Sigmoid colon (tissue), 4 donors: Measurements from ENCODE around the gene APCDD1.

Source experiments
- CTCF ChIP-seq, 4 experiments: fragments of 450-650 bp in 3 of 4; fragments of 200-600 bp in 1 of 4; IDR thresholded peaks; one replicate each; pipeline ENCODE4 v1.5.1; 2016 to 2019; ENCODE audit warnings: antibody characterized with exemption in 4 of 4, mild to moderate bottlenecking in 3 of 4, moderate library complexity in 2 of 4
- EP300 ChIP-seq, 4 donors: sonication (generic); formaldehyde crosslinking; IDR thresholded peaks; one replicate each; pipeline ENCODE4 v1.6.1; 2017; ENCODE audit warnings: antibody characterized with exemption in 4 of 4
- POLR2A ChIP-seq, 2 donors: fragments of 450-650 bp; IDR thresholded peaks; one replicate each; pipeline ENCODE4 v1.6.1; 2016; ENCODE audit warnings: antibody characterized with exemption in 2 of 2, mild to moderate bottlenecking in 2 of 2, moderate library complexity in 2 of 2
- POLR2AphosphoS5 ChIP-seq, 4 donors: sonication (generic); formaldehyde crosslinking; IDR thresholded peaks; one replicate each; pipeline ENCODE4 v1.6.1; 2017; ENCODE audit warnings: antibody characterized with exemption in 4 of 4

- TF ChIP-seq CTCF (IDR thresholded peaks at IDR 0.05) (no peak), POLR2A (IDR thresholded peaks at IDR 0.05) (no peak), EP300 (IDR thresholded peaks at IDR 0.05) (no peak), POLR2AphosphoS5 (IDR thresholded peaks at IDR 0.05) (no peak)
Observed at GRCh38 chr18:10410472-10411308, 43.7 kb upstream of the APCDD1 start.
